KMS-11 (cell line): ENCODE data around the gene DDX25.

Source experiments
- H2AFZ ChIP-seq: fragments of 200-600 bp; sonication (generic); 2 replicates; pipeline ENCODE4 v1.6.1; 2016; ENCODE audit warnings: antibody characterized with exemption, mixed run types, low read depth
- H3K27ac ChIP-seq: fragments of 200-600 bp; sonication (generic); 2 replicates; pipeline ENCODE4 v1.6.1; 2016; ENCODE audit warnings: mild to moderate bottlenecking, mixed run types
- H3K27me3 ChIP-seq: fragments of 200-600 bp; sonication (generic); 2 replicates; pipeline ENCODE4 v1.6.1; 2017; ENCODE audit warnings: mild to moderate bottlenecking, low read depth, mixed run types, moderate library complexity; ENCODE audit not compliant: insufficient read depth
- H3K36me3 ChIP-seq: fragments of 200-600 bp; sonication (generic); 2 replicates; pipeline ENCODE4 v1.6.1; 2017; ENCODE audit warnings: mild to moderate bottlenecking, mixed run types; ENCODE audit not compliant: insufficient read depth
- H3K4me1 ChIP-seq: fragments of 200-600 bp; sonication (generic); 2 replicates; pipeline ENCODE4 v1.6.1; 2016; ENCODE audit warnings: mild to moderate bottlenecking, low read depth, mixed run types; ENCODE audit not compliant: poor library complexity, severe bottlenecking
- H3K4me2 ChIP-seq: fragments of 200-600 bp; sonication (generic); 2 replicates; pipeline ENCODE4 v1.7.0; 2016; ENCODE audit warnings: mild to moderate bottlenecking, mixed run types
- H3K4me3 ChIP-seq: fragments of 200-600 bp; sonication (generic); IDR thresholded peaks from 2 replicates; pipeline ENCODE4 v1.6.1; 2017; ENCODE audit warnings: low read depth, low read length, mixed read lengths; ENCODE audit not compliant: insufficient read depth
- H3K79me2 ChIP-seq: fragments of 200-600 bp; sonication (generic); 2 replicates; pipeline ENCODE4 v1.6.1; 2016; ENCODE audit warnings: low read depth, mixed run types; ENCODE audit not compliant: insufficient read depth
- H3K9ac ChIP-seq: fragments of 200-600 bp; sonication (generic); 2 replicates; pipeline ENCODE4 v1.6.1; 2016; ENCODE audit warnings: mild to moderate bottlenecking, mixed run types
- H4K20me1 ChIP-seq: fragments of 200-600 bp; sonication (generic); 2 replicates; pipeline ENCODE4 v1.6.1; 2016; ENCODE audit warnings: mild to moderate bottlenecking, mixed run types; ENCODE audit not compliant: insufficient read depth
- CTCF ChIP-seq: fragments of 200-600 bp; sonication (generic); conservative IDR thresholded peaks from 2 replicates; pipeline ENCODE4 v1.6.1; 2017; ENCODE audit warnings: low read depth, mild to moderate bottlenecking, antibody characterized with exemption, low read length, moderate library complexity, mixed read lengths

The DDX25 gene

GRCh38 chr11:125890447-125891100 lies 13.7 kb upstream of the DDX25 start:
- H3K9ac ChIP-seq, result no peak overlapping the region
- no peak overlapping the region for H3K4me3 ChIP-seq
- no peak for TF ChIP-seq CTCF
- H3K79me2 ChIP-seq, result peaks cover 26% of the 10 kb centered on the region
- H3K27ac ChIP-seq, result no peak overlapping the region
- H3K4me1 ChIP-seq, result peaks cover 20% of the 10 kb centered on the region
- H3K4me2 ChIP-seq, result peak overlapping the region; percentile 33; the same call in 1 of the 2 replicates
- H2AFZ ChIP-seq, result no peak overlapping the region
- H3K36me3 ChIP-seq, result 0 out of 2 replicates have a peak, but pooled peaks cover 3% of the 10 kb centered on the region
- H3K27me3 ChIP-seq, result no peaks in the 10 kb centered on the region
- H4K20me1 ChIP-seq, result no peaks in the 10 kb centered on the region

GRCh38 chr11:125892071-125892470 lies 12.2 kb upstream of the DDX25 start:
- H3K4me3 ChIP-seq, result no peak overlapping the region
- peaks cover 38% of the 10 kb centered on the region for H3K79me2 ChIP-seq
- 0 out of 2 replicates have a peak, but pooled peaks cover 3% of the 10 kb centered on the region for H3K36me3 ChIP-seq
- H2AFZ ChIP-seq, result no peak overlapping the region
- no peak for TF ChIP-seq CTCF
- no peak overlapping the region for H3K27ac ChIP-seq
- no peaks in the 10 kb centered on the region for H3K27me3 ChIP-seq
- peaks cover 23% of the 10 kb centered on the region for H3K4me1 ChIP-seq
- H4K20me1 ChIP-seq, result no peaks in the 10 kb centered on the region
- H3K4me2 ChIP-seq, result no peak overlapping the region
- no peak overlapping the region for H3K9ac ChIP-seq

GRCh38 chr11:125892994-125893393 lies 11.3 kb upstream of the DDX25 start:
- Histone ChIP-seq H4K20me1 (no peaks in the 10 kb centered on the region), H3K4me2 (no peak overlapping the region), H2AFZ (no peak overlapping the region), H3K36me3 (0 out of 2 replicates have a peak, but pooled peaks cover 3% of the 10 kb centered on the region), H3K27ac (no peak overlapping the region), H3K27me3 (no peaks in the 10 kb centered on the region), H3K9ac (no peak overlapping the region), H3K4me1 (peaks cover 31% of the 10 kb centered on the region), H3K79me2 (peaks cover 47% of the 10 kb centered on the region), H3K4me3 (no peak overlapping the region)
- TF ChIP-seq CTCF, result no peak

GRCh38 chr11:125901872-125902271 lies 2.4 kb upstream of the DDX25 start:
- Histone ChIP-seq H3K4me1 (peaks cover 10% of the 10 kb centered on the region), H3K4me2 (0 out of 2 replicates have a peak overlapping the region, but pooled peaks have one; percentile 7), H2AFZ (no peak overlapping the region), H3K36me3 (no peaks in the 10 kb centered on the region), H4K20me1 (no peaks in the 10 kb centered on the region), H3K27ac (no peak overlapping the region), H3K9ac (no peak overlapping the region), H3K27me3 (no peaks in the 10 kb centered on the region), H3K4me3 (no peak overlapping the region), H3K79me2 (peaks cover 18% of the 10 kb centered on the region; the same call in 1 of the 2 replicates)
- no peak for TF ChIP-seq CTCF
